ENCODE data around the gene PRPF38B. TPM values are rescaled to one million over a fixed set of nuclear protein-coding genes. Genes with fewer than 3 reads are reported as not detected.

PRPF38B gene
- total and polyA plus RNA-seq, 10 of the 15 experiments (the other 5 are each of a cell fraction or from before 2014, with no cell fraction given), result 32.9 to 79.2 (median 47.8) TPM

DNA sequence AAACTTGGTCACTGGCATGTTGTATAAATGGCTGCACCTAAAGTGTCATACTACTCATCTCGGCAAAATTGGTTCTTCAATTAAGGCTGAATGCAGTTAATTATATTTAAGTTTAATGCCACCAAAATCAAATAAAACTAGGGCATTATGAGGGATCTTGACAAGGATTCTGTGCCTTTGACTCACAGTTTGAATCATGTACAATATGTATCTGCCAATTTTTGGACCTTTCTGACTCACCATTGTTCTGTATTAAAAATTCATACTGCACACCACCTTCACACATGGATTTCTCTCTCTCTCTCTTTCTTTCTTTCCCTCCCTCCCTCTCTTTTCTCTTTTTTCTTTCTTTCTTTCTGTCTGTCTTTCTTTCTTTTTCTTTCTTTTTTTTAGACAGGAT is 40.3 kb downstream of the PRPF38B start:
- no peak for ATAC-seq
- H3K4me3 ChIP-seq, result no peak overlapping the region
- 100% methylated on average over 1 of the region's 1 CpG for WGBS (ENCODE audit: insufficient coverage, insufficient replicate concordance, low lambda C conversion rate, missing lambda C conversion rate)
- in situ Hi-C loops (cut with MboI), result no loop called here
- no peak overlapping the region for H3K4me2 ChIP-seq (ENCODE audit: control insufficient read depth, insufficient read depth)
- no peak for TF ChIP-seq RAD21 (IDR thresholded peaks at IDR 0.05; ENCODE audit: insufficient read depth, low read depth, low read length)
- TF ChIP-seq SP1 (IDR thresholded peaks at IDR 0.05; ENCODE audit: low read depth, low read length), result no peak
- TF ChIP-seq HDGF (IDR thresholded peaks at IDR 0.05), result no peak
- TF ChIP-seq SIN3A (IDR thresholded peaks at IDR 0.05; ENCODE audit: low read depth, low read length), result no peak
- TF ChIP-seq, protein P1, sequence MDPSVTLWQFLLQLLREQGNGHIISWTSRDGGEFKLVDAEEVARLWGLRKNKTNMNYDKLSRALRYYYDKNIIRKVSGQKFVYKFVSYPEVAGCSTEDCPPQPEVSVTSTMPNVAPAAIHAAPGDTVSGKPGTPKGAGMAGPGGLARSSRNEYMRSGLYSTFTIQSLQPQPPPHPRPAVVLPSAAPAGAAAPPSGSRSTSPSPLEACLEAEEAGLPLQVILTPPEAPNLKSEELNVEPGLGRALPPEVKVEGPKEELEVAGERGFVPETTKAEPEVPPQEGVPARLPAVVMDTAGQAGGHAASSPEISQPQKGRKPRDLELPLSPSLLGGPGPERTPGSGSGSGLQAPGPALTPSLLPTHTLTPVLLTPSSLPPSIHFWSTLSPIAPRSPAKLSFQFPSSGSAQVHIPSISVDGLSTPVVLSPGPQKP (IDR thresholded peaks at IDR 0.05; ENCODE audit: low read depth, low read length), result no peak
- no peak for TF ChIP-seq ZBED1 (IDR thresholded peaks at IDR 0.05; ENCODE audit: borderline replicate concordance)
- TF ChIP-seq, protein P2, sequence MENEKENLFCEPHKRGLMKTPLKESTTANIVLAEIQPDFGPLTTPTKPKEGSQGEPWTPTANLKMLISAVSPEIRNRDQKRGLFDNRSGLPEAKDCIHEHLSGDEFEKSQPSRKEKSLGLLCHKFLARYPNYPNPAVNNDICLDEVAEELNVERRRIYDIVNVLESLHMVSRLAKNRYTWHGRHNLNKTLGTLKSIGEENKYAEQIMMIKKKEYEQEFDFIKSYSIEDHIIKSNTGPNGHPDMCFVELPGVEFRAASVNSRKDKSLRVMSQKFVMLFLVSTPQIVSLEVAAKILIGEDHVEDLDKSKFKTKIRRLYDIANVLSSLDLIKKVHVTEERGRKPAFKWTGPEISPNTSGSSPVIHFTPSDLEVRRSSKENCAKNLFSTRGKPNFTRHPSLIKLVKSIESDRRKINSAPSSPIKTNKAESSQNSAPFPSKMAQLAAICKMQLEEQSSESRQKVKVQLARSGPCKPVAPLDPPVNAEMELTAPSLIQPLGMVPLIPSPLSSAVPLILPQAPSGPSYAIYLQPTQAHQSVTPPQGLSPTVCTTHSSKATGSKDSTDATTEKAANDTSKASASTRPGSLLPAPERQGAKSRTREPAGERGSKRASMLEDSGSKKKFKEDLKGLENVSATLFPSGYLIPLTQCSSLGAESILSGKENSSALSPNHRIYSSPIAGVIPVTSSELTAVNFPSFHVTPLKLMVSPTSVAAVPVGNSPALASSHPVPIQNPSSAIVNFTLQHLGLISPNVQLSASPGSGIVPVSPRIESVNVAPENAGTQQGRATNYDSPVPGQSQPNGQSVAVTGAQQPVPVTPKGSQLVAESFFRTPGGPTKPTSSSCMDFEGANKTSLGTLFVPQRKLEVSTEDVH (IDR thresholded peaks at IDR 0.05; ENCODE audit: low read depth, partially characterized antibody), result no peak
- TF ChIP-seq, protein P3, sequence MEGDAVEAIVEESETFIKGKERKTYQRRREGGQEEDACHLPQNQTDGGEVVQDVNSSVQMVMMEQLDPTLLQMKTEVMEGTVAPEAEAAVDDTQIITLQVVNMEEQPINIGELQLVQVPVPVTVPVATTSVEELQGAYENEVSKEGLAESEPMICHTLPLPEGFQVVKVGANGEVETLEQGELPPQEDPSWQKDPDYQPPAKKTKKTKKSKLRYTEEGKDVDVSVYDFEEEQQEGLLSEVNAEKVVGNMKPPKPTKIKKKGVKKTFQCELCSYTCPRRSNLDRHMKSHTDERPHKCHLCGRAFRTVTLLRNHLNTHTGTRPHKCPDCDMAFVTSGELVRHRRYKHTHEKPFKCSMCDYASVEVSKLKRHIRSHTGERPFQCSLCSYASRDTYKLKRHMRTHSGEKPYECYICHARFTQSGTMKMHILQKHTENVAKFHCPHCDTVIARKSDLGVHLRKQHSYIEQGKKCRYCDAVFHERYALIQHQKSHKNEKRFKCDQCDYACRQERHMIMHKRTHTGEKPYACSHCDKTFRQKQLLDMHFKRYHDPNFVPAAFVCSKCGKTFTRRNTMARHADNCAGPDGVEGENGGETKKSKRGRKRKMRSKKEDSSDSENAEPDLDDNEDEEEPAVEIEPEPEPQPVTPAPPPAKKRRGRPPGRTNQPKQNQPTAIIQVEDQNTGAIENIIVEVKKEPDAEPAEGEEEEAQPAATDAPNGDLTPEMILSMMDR (IDR thresholded peaks at IDR 0.05 in 2 of 3, conservative IDR thresholded peaks at IDR 0.05 in 1 of 3; ENCODE audit: control insufficient read depth in 2 of 3, extremely low read depth in 1 of 3, insufficient read depth in 1 of 3, low read depth in 3 of 3, low read length in 3 of 3), result no peak
- TF ChIP-seq ETV6 (conservative IDR thresholded peaks at IDR 0.05 in 1 of 2, IDR thresholded peaks at IDR 0.05 in 1 of 2; ENCODE audit: borderline replicate concordance in 1 of 2, low read depth in 1 of 2), result no peak
- TF ChIP-seq, protein P4, sequence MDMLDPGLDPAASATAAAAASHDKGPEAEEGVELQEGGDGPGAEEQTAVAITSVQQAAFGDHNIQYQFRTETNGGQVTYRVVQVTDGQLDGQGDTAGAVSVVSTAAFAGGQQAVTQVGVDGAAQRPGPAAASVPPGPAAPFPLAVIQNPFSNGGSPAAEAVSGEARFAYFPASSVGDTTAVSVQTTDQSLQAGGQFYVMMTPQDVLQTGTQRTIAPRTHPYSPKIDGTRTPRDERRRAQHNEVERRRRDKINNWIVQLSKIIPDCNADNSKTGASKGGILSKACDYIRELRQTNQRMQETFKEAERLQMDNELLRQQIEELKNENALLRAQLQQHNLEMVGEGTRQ (IDR thresholded peaks at IDR 0.05; ENCODE audit: borderline replicate concordance, low read depth, low read length), result no peak
- TF ChIP-seq ZSCAN29 (IDR thresholded peaks at IDR 0.05), result no peak
- no peak for TF ChIP-seq JUNB (IDR thresholded peaks at IDR 0.05)
- H3K27me3 ChIP-seq (replicated peaks in 1 of 2; ENCODE audit: control insufficient read depth in 2 of 2, insufficient read depth in 2 of 2, low read length in 1 of 2), result peaks cover 0 to 2% of the 10 kb centered on the region in 2 experiments; a peak in 3 of 4 replicates
- H3K27ac ChIP-seq (ENCODE audit: control insufficient read depth, insufficient read depth), result no peak overlapping the region
- ChIA-PET RAD21 (ENCODE audit: unreplicated experiment) (no interaction called here), POLR2A (no interaction called here), CTCF (interaction anchor here (0.5 kb wide), 1 partner anchor 285 kb away, joined by 4 read pairs; no protein-coding TSS in a partner anchor), SMC1A (ENCODE audit: uncharacterized antibody, unreplicated experiment) (no interaction called here)
- H2AFZ ChIP-seq (ENCODE audit: control insufficient read depth, low read depth, low read length), result no peak overlapping the region
- H3K9ac ChIP-seq (ENCODE audit: control insufficient read depth, insufficient read depth, low read length), result no peak overlapping the region
- intact Hi-C loops (cut with micrococcal nuclease; ENCODE audit: unreplicated experiment), result no loop called here
- no peaks in the 10 kb centered on the region for H3K79me2 ChIP-seq (ENCODE audit: control insufficient read depth, insufficient read depth, low read length)
- no peaks in the 10 kb centered on the region for H3K9me3 ChIP-seq (replicated peaks; ENCODE audit: control insufficient read depth, insufficient read depth, low read length)
- H4K20me1 ChIP-seq (ENCODE audit: control insufficient read depth, insufficient read depth), result no peaks in the 10 kb centered on the region
- FAIRE-seq, result no peak
- H3K36me3 ChIP-seq (ENCODE audit: control insufficient read depth in 2 of 2, insufficient read depth in 2 of 2, low read length in 1 of 2), result no peaks in the 10 kb centered on the region
- BruUV-seq (replicated peaks), result no TSS peak
- no peak for DNase-seq (ENCODE audit: low read depth, low spot score)
- H3K4me1 ChIP-seq (ENCODE audit: control insufficient read depth, insufficient read depth, low read length), result no peaks in the 10 kb centered on the region
